ENCODE data around the gene VPS26B. TPM values are rescaled to one million over a fixed set of nuclear protein-coding genes. Genes with fewer than 3 reads are reported as not detected.

Gene VPS26B
- total and polyA plus RNA-seq, 2 experiments from 2014 or later: 28.2 to 37.3 TPM

DNA sequence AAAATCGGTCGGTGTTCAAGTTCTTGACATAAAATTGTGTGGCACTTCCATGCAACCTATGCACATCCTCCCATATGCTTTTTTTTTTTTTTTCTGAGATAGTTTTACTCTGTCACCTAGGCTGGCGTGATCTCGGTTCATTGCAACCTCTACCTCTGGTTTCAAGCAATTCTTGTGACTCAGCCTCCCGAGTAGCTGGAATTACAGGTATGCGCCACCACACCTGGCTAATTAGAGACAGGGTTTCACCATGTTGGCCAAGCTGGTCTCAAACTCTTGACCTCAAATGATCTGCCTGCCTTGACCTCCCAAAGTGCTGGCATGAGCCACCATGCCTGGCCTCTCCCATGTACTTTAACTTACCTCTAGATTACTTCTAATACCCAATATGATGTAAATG lies 66.7 kb downstream of the VPS26B start:
- H3K4me1 ChIP-seq (ENCODE audit: insufficient read depth): no peaks in the 10 kb centered on the region
- H3K27me3 ChIP-seq: no peaks in the 10 kb centered on the region
- H3K4me3 ChIP-seq: no peak overlapping the region
- no peaks in the 10 kb centered on the region for H4K20me1 ChIP-seq (ENCODE audit: insufficient read depth, poor library complexity, severe bottlenecking)
- no peaks in the 10 kb centered on the region for H3K79me2 ChIP-seq
- no peaks in the 10 kb centered on the region for H3K36me3 ChIP-seq (replicated peaks; ENCODE audit: insufficient read depth, low read depth)
- no peak overlapping the region for H3K27ac ChIP-seq
- WGBS (ENCODE audit: low lambda C conversion rate, missing lambda C conversion rate): 79% methylated on average over 6 of the region's 6 CpGs
- H3K4me2 ChIP-seq: no peak overlapping the region
- TF ChIP-seq EZH2phosphoT487 (IDR thresholded peaks at IDR 0.05; ENCODE audit: low read depth, severe bottlenecking, unreplicated experiment): no peak
- TF ChIP-seq, protein P1, sequence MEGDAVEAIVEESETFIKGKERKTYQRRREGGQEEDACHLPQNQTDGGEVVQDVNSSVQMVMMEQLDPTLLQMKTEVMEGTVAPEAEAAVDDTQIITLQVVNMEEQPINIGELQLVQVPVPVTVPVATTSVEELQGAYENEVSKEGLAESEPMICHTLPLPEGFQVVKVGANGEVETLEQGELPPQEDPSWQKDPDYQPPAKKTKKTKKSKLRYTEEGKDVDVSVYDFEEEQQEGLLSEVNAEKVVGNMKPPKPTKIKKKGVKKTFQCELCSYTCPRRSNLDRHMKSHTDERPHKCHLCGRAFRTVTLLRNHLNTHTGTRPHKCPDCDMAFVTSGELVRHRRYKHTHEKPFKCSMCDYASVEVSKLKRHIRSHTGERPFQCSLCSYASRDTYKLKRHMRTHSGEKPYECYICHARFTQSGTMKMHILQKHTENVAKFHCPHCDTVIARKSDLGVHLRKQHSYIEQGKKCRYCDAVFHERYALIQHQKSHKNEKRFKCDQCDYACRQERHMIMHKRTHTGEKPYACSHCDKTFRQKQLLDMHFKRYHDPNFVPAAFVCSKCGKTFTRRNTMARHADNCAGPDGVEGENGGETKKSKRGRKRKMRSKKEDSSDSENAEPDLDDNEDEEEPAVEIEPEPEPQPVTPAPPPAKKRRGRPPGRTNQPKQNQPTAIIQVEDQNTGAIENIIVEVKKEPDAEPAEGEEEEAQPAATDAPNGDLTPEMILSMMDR (IDR thresholded peaks at IDR 0.05; ENCODE audit: poor library complexity): no peak
- no peak for TF ChIP-seq EZH2 (IDR thresholded peaks at IDR 0.05; ENCODE audit: borderline replicate concordance)
- DNase-seq (ENCODE audit: low spot score): no peak
- no peak overlapping the region for H2AFZ ChIP-seq
- no peaks in the 10 kb centered on the region for H3K9me2 ChIP-seq (replicated peaks; ENCODE audit: insufficient read depth)
- no peaks in the 10 kb centered on the region for H3K9me3 ChIP-seq (ENCODE audit: low read depth)

DNA sequence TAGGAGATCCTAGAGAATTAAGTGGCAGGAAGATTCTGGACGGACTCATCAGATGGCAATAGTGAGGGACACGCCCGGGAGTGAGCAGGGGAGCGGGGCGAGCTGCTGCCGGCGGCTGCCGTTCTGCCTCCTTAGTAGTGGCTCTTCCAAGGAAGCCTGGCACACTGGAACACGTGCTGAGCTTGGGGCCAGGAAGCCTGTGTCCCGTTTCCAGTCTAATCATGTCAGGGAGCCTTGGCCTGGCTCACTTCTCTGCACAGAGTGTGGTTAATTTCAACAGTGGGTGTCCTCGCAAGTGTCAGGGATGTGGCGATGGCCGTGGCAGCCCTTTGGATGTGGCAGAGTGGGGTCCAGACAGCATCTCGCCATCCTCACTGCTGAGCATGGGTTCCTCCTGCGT lies 68.2 kb downstream of the VPS26B start:
- no peaks in the 10 kb centered on the region for H3K79me2 ChIP-seq
- H2AFZ ChIP-seq: no peak overlapping the region
- H3K9me3 ChIP-seq (ENCODE audit: low read depth): no peaks in the 10 kb centered on the region
- H3K27me3 ChIP-seq: no peaks in the 10 kb centered on the region
- no peaks in the 10 kb centered on the region for H3K4me1 ChIP-seq (ENCODE audit: insufficient read depth)
- H3K9me2 ChIP-seq (replicated peaks; ENCODE audit: insufficient read depth): no peaks in the 10 kb centered on the region
- DNase-seq (ENCODE audit: low spot score): no peak
- TF ChIP-seq EZH2 (IDR thresholded peaks at IDR 0.05; ENCODE audit: borderline replicate concordance) (no peak), EZH2phosphoT487 (IDR thresholded peaks at IDR 0.05; ENCODE audit: low read depth, severe bottlenecking, unreplicated experiment) (no peak)
- TF ChIP-seq, protein P1 (IDR thresholded peaks at IDR 0.05; ENCODE audit: poor library complexity): no peak
- no peak overlapping the region for H3K4me2 ChIP-seq
- H3K36me3 ChIP-seq (replicated peaks; ENCODE audit: insufficient read depth, low read depth): no peaks in the 10 kb centered on the region
- H3K4me3 ChIP-seq: no peak overlapping the region
- H4K20me1 ChIP-seq (ENCODE audit: insufficient read depth, poor library complexity, severe bottlenecking): no peaks in the 10 kb centered on the region
- no peak overlapping the region for H3K27ac ChIP-seq
- WGBS (ENCODE audit: low lambda C conversion rate, missing lambda C conversion rate): 80% methylated on average over 15 of the region's 15 CpGs

DNA sequence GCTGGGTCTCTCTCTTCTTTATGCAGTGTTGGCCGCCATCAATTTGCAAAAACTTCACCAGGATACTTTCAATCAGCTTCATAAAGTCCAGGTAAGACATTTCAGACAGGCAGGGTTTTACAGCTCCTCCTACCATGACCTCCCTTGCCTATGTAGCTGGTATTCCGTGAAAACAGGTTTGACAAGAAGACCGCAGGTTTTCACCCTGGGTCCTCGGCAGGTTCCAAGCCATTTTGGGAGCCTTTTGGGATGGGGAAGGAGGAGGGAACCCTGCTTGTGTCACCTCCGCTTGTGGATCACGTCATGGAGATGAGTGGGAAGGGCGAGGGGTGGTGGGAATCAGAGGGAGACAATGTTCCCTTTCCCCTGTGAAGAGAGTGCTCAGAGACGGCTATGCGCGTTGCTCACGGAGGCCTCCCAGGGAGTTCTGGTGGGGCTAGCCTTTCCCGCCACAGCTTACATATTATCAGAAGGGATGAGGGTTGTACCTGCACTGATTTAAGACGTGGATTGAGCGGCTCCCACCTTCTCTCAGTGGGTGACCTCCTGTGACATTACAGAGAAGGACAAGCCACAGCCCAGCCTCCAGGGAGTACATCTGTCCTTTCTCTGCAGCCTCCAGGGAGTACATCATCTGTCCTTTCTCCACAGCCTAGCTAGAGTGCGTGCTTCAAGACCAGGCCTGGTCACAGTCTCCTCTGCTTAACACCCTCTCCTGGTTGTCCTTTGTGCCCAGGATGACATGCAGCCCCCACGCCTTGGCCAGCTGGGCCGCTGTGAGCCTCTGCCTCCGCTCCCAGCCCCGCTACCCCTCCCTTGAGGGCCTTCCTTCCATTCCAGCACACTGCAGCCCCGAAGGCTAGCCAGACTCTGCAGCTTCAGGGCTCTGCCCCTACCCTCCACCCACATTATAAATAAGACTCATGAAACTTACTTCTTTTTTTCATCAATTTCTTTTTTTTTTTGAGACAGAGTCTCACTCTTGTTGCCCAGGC lies 68.9 kb downstream of the VPS26B start:
- Histone ChIP-seq H3K79me2 (no peaks in the 10 kb centered on the region), H3K9me3 (ENCODE audit: low read depth) (no peaks in the 10 kb centered on the region), H3K4me1 (ENCODE audit: insufficient read depth) (no peaks in the 10 kb centered on the region), H3K4me3 (no peak overlapping the region), H3K27ac (no peak overlapping the region), H3K36me3 (replicated peaks; ENCODE audit: insufficient read depth, low read depth) (no peaks in the 10 kb centered on the region), H3K4me2 (no peak overlapping the region), H2AFZ (no peak overlapping the region), H4K20me1 (ENCODE audit: insufficient read depth, poor library complexity, severe bottlenecking) (no peaks in the 10 kb centered on the region), H3K9me2 (replicated peaks; ENCODE audit: insufficient read depth) (no peaks in the 10 kb centered on the region), H3K27me3 (no peaks in the 10 kb centered on the region)
- WGBS (ENCODE audit: low lambda C conversion rate, missing lambda C conversion rate): 81% methylated on average over 20 of the region's 20 CpGs
- TF ChIP-seq EZH2 (IDR thresholded peaks at IDR 0.05; ENCODE audit: borderline replicate concordance): no peak
- TF ChIP-seq EZH2phosphoT487 (IDR thresholded peaks at IDR 0.05; ENCODE audit: low read depth, severe bottlenecking, unreplicated experiment): no peak
- TF ChIP-seq, protein P1 (IDR thresholded peaks at IDR 0.05; ENCODE audit: poor library complexity): no peak
- DNase-seq (ENCODE audit: low spot score): no peak
